Endothelial cell of umbilical vein (primary cell): ENCODE results near the gene DPP10.

ENCODE experiments used
- EZH2 ChIP-seq: IDR thresholded peaks from 2 replicates; pipeline ENCODE4 v1.6.1; 2012; ENCODE audit warnings: borderline replicate concordance, low read depth, mild to moderate bottlenecking, moderate library complexity, low read length, inconsistent platforms; ENCODE audit not compliant: severe bottlenecking
- FOS ChIP-seq: IDR thresholded peaks from 2 replicates; pipeline ENCODE4 v1.6.1; 2011; ENCODE audit warnings: mild to moderate bottlenecking, low read length, moderate library complexity, borderline replicate concordance; ENCODE audit not compliant: insufficient read depth
- GATA2 ChIP-seq: IDR thresholded peaks from 2 replicates; pipeline ENCODE4 v1.7.0; 2011; ENCODE audit warnings: low read depth, mild to moderate bottlenecking, moderate library complexity, mixed read lengths, low read length; ENCODE audit not compliant: insufficient read length, insufficient read depth
- JUN ChIP-seq: IDR thresholded peaks from 2 replicates; pipeline ENCODE4 v1.6.1; 2011; ENCODE audit warnings: borderline replicate concordance, low read depth; ENCODE audit not compliant: insufficient read length, insufficient read depth
- MYC ChIP-seq: IDR thresholded peaks from one replicate; pipeline ENCODE4 v1.6.1; 2011; ENCODE audit warnings: mild to moderate bottlenecking, low read depth, low read length
- POLR2A ChIP-seq: IDR thresholded peaks from 2 replicates; pipeline ENCODE4 v1.6.1; 2012; ENCODE audit warnings: low read depth, mild to moderate bottlenecking, control low read depth, low read length
- POLR2AphosphoS5 ChIP-seq: IDR thresholded peaks from 2 replicates; pipeline ENCODE4 v1.6.1; 2012; ENCODE audit warnings: low read depth, mild to moderate bottlenecking, control low read depth, low read length, moderate library complexity; ENCODE audit not compliant: insufficient read depth
- TF ChIP-seq, protein P1 (sequence below), 2 donors: IDR thresholded peaks; 1 replicate in 1 of 2; 2 replicates in 1 of 2; pipeline ENCODE4 v1.5.1; 2011; ENCODE audit warnings: low read length in 2 of 2, mild to moderate bottlenecking in 2 of 2, moderate library complexity in 2 of 2, control low read depth in 1 of 2, inconsistent platforms in 1 of 2, low read depth in 1 of 2; ENCODE audit not compliant: insufficient read depth in 1 of 2; ENCODE audit errors: extremely low read depth in 1 of 2
- TF ChIP-seq, protein P2 (sequence below): IDR thresholded peaks from 2 replicates; pipeline ENCODE4 v1.6.1; 2011; ENCODE audit not compliant: insufficient read depth, insufficient read length

DNA sequence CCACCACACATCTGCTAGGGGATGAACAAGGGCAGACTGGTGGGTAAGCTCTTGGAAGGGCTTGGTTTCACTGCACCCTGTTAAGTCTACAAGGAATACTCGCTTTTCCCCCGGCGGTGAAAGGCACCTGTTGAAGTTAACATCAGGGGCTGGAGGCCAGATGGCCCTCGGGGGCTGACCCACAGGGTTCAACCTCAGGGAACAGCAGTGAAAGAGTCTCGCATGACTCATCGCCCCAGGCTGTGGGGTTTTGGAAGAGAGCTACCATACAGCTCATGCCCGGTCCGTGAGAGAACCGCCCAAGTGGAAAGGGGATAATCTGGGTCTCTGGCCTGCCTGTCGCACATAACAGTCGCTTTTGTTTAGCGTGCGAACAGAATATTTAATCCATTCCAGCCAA lies 748.0 kb downstream of the DPP10 start:
- TF ChIP-seq, protein P1, sequence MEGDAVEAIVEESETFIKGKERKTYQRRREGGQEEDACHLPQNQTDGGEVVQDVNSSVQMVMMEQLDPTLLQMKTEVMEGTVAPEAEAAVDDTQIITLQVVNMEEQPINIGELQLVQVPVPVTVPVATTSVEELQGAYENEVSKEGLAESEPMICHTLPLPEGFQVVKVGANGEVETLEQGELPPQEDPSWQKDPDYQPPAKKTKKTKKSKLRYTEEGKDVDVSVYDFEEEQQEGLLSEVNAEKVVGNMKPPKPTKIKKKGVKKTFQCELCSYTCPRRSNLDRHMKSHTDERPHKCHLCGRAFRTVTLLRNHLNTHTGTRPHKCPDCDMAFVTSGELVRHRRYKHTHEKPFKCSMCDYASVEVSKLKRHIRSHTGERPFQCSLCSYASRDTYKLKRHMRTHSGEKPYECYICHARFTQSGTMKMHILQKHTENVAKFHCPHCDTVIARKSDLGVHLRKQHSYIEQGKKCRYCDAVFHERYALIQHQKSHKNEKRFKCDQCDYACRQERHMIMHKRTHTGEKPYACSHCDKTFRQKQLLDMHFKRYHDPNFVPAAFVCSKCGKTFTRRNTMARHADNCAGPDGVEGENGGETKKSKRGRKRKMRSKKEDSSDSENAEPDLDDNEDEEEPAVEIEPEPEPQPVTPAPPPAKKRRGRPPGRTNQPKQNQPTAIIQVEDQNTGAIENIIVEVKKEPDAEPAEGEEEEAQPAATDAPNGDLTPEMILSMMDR (IDR thresholded peaks at IDR 0.05; ENCODE audit: extremely low read depth in 1 of 2, insufficient read depth in 1 of 2, low read depth in 1 of 2, low read length in 2 of 2) = no peak
- TF ChIP-seq JUN = no peak
- no peak for TF ChIP-seq POLR2A
- TF ChIP-seq, protein P2, sequence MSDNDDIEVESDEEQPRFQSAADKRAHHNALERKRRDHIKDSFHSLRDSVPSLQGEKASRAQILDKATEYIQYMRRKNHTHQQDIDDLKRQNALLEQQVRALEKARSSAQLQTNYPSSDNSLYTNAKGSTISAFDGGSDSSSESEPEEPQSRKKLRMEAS = no peak
- no peak for TF ChIP-seq POLR2AphosphoS5
- no peak for TF ChIP-seq FOS
- no peak for TF ChIP-seq EZH2
- TF ChIP-seq GATA2 = no peak
- no peak for TF ChIP-seq MYC
